Cortex of kidney (tissue), 1 donor: ENCODE measurements around the gene RTL5.

ENCODE experiments used
- DNase-seq: peaks from one replicate; lab custom pipeline; 2025; lab: John Stamatoyannopoulos, UW

The RTL5 gene

GRCh38 chrX:72129661-72130060 is 2.1 kb downstream of the RTL5 start:
- no peak for DNase-seq

GRCh38 chrX:72128881-72129280 is 2.8 kb downstream of the RTL5 start:
- no peak for DNase-seq

GRCh38 chrX:72128183-72128834 is 3.4 kb downstream of the RTL5 start:
- no peak for DNase-seq

- DNase-seq: no peak
Measured at GRCh38 chrX:72127332-72127731, 4.4 kb downstream of the RTL5 start.

- DNase-seq: no peak
Measured at GRCh38 chrX:72126539-72127140, 5.1 kb downstream of the RTL5 start.

GRCh38 chrX:72126048-72126415 is 5.7 kb downstream of the RTL5 start:
- DNase-seq: no peak

- no peak for DNase-seq
Measured at GRCh38 chrX:72125331-72126047, 6.2 kb downstream of the RTL5 start.

GRCh38 chrX:72124540-72125201 is 7.0 kb downstream of the RTL5 start:
- DNase-seq: no peak

- no peak for DNase-seq
Measured at GRCh38 chrX:72123471-72124185, 8.1 kb downstream of the RTL5 start.

- DNase-seq: peak; percentile 1
Measured at GRCh38 chrX:72122621-72123337, 8.9 kb downstream of the RTL5 start.

GRCh38 chrX:72121383-72121782 is 10.3 kb downstream of the RTL5 start:
- DNase-seq: no peak

- no peak for DNase-seq
Measured at GRCh38 chrX:72120837-72121236, 10.9 kb downstream of the RTL5 start.

GRCh38 chrX:72117636-72118210 is 14.0 kb downstream of the RTL5 start:
- DNase-seq: no peak

GRCh38 chrX:72115380-72115779 is 16.3 kb downstream of the RTL5 start:
- no peak for DNase-seq

- DNase-seq: no peak
Measured at GRCh38 chrX:72114807-72115206, 16.9 kb downstream of the RTL5 start.

GRCh38 chrX:72114306-72114705 is 17.4 kb downstream of the RTL5 start:
- DNase-seq: no peak

- DNase-seq: no peak
Measured at GRCh38 chrX:72113461-72113860, 18.3 kb downstream of the RTL5 start.

- DNase-seq: no peak
Measured at GRCh38 chrX:72110876-72111708, 20.6 kb downstream of the RTL5 start.

- DNase-seq: no peak
Measured at GRCh38 chrX:72110051-72110875, 21.5 kb downstream of the RTL5 start.
